Amniotic stem cell (primary cell): Measurements from ENCODE around the gene KCNH3.
A peak's percentile ranks its signal among the peaks of the same experiment; 100 is the strongest.

Experiments
- DNase-seq: peaks from one replicate; lab custom pipeline; 2025; lab: John Stamatoyannopoulos, UW

The KCNH3 gene

DNA sequence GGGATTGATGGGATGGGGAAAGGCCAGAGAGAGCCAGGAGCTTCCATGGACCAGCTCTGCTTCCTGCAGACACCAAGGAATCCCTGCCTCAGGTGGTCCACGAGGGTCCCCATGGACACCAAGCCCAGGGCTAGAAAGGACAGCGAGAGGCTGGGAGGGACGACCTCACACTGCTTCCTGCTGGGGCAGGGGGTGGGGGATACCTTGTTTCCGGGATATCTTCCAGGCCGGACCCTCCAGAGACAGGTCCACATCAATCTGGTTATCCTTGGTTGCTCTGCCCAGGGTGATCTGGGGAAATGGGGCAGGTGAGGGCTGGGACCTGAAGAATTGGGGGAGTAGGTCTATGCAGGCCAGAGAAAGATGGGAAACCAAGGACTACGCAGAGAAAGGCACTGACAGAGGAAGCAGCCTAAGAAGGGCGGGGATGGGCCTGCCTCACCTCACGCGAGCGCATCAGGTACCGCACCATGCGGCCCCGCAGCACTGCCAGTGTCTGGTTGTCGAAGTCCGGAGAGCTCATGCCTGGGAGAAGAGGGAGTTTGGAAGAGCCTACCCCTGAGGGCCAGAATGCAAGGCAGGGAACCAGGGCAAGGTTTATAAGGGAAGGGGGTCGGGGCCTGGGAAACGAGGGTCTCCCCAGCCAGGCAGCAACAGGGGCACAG is 20.3 kb downstream of the KCNH3 start:
- DNase-seq = no peak

GRCh38 chr12:49560695-49561094 is 21.9 kb downstream of the KCNH3 start:
- DNase-seq = no peak

DNA sequence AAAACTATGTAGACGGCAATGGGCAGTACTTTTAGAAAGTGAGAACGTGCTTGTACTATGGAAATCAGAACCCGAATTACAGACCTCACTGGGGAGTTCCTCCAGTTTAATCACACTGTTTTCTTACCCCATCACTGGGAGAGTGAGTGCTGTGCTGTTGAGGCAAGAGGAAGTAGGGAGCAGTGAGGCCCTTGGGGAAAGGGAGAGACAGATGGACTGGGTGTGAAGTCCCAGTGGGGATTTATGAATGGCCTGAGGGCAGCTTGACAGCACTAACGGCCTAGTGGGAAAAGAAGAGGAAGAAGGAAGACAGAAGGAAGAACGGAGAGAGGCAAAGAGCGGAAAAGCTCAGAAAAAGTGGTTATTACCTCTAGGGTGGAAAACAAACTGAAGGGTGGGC is 23.4 kb downstream of the KCNH3 start:
- no peak for DNase-seq

DNA sequence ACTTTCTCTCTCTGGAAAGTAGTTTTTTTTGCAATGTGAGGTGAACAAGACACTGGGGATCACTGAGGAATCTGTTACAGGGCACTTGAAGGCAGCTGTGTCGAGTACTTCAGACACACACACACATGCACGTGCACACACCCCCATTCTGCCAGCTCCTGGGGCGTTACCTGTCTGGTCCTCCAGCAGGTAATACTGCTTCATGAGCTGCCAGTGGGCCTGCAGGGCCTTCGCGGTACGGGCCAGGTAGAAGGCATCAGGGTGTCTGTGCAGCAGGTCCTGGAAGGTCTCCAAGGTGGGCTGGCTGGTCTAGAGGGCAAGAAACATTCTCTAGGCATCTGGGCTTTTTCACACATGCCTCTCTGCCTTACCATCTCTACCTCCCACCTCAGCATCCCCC is 24.0 kb downstream of the KCNH3 start:
- DNase-seq = no peak

DNA sequence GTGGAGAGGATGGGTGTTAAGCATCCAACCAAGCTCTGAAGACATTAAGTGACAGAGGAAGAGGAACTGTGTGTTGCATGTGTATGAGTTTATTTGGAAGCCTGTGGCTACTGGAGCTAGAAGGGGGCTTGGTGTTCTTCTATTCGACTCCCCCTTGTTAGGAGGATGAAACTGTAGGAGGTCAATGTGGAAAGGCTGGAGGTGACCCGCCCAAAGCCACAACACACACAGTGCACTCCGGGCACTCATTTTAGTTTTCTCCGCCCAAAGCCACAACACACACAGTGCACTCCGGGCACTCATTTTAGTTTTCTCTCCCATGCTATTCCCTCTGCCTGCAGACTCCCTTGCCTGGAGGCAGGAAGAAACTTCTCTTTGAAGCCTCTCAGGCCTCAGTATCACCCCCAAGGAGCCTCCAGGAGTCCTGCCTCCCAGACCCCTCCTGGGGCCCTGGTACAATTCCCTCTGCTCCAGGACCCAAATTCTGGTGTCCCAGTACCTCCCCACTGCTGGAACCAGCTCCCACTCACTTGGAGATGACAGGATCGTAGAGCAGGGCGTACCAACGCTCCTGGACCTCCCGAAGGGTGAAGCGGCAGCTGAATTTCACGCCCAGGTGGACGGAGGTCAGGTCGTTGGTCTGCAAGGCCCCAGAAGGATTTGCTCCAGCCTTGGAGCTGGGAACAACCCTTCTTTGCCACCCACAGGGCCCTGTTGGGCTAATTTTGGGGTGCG is 25.3 kb downstream of the KCNH3 start:
- no peak for DNase-seq

DNA sequence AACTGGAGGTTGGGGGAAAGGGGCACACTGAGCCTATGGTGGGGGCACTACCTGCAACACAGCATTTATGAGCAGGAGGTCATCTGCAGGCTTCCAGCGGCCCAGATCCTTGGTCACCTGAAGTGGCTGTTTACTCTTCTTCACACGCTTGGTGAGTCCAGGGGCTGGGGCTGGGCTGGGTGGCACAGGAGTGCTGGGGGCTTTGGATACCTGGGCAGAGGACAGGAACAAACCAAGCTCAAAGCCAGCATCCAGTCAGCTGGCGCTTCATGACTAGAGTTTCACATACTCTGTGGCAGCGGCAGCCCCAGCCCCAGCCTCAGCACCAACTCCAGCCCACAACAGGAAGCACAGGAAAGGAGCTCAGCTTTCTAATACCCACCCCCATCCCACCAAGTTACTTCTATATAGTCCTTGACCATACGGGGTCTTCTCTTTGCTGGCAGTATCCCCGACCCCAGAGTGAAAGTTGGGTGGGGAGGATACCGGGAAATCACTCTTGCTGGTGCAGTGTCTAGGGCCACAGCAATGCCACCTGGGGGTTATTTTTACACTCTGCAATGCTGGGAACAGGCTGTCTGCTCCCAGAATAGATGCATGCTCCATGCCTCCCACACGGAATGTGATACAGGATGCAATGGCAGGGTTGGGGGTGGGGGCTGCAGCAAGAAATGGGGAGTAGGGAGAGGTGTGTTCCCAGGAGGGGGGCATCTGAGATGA is 26.0 kb downstream of the KCNH3 start:
- no peak for DNase-seq

GRCh38 chr12:49565406-49566265 is 26.8 kb downstream of the KCNH3 start:
- DNase-seq = no peak

GRCh38 chr12:49566361-49566760 is 27.5 kb downstream of the KCNH3 start:
- DNase-seq = no peak

DNA sequence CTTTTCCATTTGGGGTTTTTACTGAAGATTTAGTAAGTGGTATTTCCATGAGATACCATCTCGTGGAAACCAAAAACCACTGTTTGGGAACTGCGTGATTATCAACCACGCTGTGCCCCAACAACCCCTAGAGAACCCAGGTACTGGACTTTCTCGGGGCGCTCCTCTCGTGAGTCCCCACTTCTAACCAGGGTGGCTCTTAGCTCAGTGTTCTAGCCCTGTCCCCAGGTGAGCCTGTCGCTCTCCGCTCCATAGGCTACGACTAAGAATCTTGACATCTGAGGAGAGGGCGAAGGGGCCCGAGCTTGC is 28.4 kb downstream of the KCNH3 start:
- DNase-seq = no peak

DNA sequence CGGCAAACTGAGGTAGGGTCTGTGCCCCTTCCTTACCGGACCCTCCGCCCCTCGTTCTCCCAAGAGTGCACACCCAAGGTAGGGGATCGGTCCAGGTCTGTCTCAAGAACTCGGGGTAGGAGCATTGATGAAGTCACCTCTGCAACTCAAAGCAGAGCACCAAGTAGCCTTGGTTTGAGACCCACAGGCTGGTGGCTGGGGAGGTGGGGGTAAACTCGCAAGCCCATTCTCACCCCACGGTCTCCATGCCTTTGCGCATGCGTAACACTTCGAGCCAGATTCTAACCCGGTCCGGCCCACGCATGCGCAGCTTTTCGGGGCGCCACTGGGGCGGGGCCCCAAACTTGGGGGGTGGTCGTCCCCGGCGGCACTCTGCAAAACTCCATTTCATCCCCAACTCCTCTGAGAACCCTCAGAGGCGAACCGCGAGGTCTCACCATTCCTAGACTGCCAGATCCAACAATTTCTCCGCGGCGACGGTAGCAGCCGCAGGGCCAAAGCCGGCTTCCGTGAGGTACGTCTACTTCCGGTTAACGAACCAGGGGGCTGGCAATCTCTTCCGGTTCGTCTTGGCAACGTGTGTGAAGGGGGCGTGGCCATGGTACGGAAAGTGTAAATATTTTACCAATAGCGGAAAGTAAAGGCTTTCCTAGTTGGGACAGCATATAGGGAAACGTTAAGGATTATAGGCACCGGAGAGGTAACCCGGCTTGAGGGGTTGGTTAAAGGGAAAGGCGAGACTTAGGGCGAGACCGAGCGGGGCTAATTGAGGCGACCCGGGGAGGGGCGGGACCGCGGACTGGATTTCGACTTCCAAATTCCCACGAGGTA is 29.0 kb downstream of the KCNH3 start, which contains the start of gene MCRS1:
MCRS1 (minus strand) TSS at position 532 of the 831 bp plus-strand sequence. CDS start 1,411 bp downstream, outside the sequence.
- DNase-seq = peak; percentile 85

DNA sequence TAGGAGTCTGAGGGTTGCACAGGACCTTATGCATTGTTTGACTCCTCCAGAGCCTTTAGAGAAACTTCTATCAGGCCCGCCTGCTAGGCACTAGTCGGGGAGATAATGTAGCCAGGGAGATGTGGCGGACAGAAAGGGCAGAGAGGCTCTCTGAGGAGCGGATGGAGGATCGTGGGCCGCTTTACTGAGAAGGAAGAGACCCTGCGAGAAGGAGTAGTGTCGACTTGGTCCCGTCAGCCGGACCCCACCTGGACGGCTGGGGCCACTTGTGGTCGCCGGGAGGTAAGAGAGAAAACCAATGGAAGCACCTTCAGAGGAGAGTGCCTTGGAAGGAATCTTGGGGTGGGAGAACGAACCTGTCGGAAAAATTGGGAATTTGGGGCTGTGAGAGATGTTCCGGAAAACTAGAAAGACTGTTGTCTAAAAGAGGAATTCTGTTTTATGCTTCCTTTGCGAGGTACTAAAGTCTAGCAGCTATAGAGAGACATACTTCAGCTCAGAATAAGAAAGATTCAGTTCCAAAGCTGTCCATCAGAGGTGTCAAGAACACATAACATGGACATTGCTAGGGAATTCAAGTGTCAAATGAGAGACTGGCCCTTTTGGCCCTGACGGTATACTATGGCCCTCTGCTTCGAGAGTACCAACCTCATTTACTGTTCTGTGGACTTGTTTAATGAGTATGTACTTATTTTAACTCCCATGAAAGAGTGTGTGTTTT is 29.8 kb downstream of the KCNH3 start:
- no peak for DNase-seq

DNA sequence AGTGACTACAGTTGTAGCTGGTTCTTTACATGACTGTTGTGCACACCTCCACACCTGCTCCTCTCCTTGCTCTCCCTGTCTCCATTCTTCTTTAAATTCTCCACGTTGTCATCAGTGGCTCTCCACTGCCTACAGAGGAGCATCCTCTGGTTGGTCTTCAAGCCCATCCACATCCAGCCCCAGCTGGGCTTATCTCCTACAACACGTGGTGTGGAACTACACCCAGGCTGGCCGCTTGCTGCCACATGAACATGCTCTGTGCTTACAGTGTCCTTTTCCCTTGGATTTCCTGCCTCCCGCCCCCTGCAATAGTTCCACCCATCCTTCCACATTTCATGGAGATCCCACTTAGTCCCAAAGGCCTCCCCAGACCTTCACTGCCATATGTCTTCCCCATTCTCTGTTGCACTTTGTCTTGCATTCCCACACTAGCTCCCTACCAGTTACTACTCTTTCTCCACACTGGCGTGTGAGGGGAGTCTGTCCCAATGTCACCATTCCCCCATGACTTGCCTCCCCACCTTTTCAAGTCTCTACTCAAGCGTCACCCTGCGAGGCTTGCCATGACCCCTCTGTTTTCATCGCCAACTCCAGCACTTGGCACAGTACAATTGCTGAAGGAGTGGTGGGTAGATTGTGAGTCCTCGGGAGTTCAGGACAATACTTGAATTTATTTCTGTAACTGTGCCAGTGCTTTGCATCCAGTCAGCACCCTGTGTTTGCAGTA is 38.9 kb downstream of the KCNH3 start:
- no peak for DNase-seq

GRCh38 chr12:49578471-49579112 is 39.8 kb downstream of the KCNH3 start:
- no peak for DNase-seq

DNA sequence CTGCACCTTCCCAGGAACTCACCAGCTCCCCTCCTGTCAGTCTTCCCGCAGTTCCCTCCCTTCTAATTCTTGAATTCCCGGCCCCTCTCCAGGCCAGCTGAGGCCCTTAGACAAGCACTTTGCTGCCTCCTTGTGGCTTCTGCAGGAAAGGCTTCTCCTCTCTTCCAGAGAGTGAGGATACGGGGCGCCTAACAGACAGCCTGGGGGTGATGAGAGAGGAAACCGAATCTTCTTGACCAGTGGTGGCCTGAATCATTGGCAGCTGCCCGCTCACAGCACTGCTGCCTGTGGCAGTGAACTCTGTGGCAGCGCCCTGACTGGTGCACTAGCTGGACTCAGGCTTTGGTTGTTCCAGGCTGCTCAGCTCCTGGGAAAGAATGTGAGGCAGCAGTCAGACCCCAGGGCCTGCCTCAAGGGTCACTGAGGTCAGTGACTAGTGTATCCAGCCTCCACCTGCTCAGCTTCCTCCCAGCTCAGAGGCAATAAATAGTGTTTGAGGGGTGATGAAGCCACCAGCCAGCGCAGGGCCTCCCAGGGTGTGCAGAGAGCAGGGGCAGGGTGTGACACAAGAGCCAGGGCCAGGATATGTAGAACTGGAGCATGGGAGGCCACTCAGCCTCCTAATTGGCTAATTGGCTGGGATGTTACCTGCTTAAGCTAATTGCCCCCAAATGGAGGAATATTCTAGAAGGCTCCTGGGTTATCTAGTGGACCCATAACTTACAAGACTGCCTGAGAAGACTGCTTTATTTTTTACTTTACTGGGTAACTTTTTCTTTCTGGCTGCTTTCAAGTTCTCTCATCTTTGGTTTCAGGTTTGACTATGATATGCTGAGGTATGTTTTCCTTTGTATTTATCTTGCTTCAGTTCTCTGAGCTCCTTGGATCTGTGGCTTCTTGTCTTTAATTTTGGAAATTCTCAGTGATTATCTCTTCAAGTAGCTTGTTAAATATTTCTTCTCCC is 42.0 kb downstream of the KCNH3 start:
- peak; percentile 75 for DNase-seq

- DNase-seq = no peak
Measured at GRCh38 chr12:49582201-49582600, 43.4 kb downstream of the KCNH3 start.

GRCh38 chr12:49582850-49583249 is 44.0 kb downstream of the KCNH3 start:
- DNase-seq = no peak

GRCh38 chr12:49583366-49584094 is 44.7 kb downstream of the KCNH3 start:
- no peak for DNase-seq

GRCh38 chr12:49584591-49584990 is 45.8 kb downstream of the KCNH3 start:
- DNase-seq = no peak
